GM12865 (cell line): ENCODE measurements around the gene RAB24.

Experiments
- DNase-seq: peaks from one replicate; pipeline ENCODE4 v3.0.0; 2010; ENCODE audit warnings: low read depth
- H3K4me3 ChIP-seq: 2 replicates; pipeline ENCODE4 v1.5.1; 2011; ENCODE audit warnings: mild to moderate bottlenecking, low read depth, low read length, control low read depth
- TF ChIP-seq, protein P1 (sequence below): IDR thresholded peaks from 2 replicates; pipeline ENCODE4 v1.5.1; 2011; ENCODE audit warnings: low read length, control low read depth, low read depth, inconsistent platforms; ENCODE audit not compliant: insufficient read depth; ENCODE audit errors: missing control alignments

RAB24 gene

DNA sequence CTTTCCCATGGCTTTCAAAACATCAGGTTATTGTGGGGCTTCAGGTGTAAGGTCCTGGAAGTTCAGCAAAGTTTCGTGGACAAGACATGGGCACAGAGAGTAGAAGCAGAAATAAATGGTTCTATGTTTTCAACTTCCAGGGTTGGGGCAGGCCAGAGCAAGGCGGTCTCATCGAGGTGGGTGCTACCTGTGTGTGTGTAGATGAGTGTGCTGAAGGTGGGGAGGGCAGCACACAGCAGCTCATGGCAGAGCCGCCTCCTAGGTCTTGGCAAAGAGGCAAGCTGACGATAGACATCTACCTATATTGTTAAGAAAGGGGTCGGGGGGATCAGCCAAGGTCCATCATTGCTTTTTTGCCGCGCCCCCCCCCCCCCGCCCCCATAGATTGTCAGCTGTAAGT is 3.8 kb downstream of the RAB24 start:
- no peak for DNase-seq
- H3K4me3 ChIP-seq = no peak overlapping the region
- TF ChIP-seq, protein P1, sequence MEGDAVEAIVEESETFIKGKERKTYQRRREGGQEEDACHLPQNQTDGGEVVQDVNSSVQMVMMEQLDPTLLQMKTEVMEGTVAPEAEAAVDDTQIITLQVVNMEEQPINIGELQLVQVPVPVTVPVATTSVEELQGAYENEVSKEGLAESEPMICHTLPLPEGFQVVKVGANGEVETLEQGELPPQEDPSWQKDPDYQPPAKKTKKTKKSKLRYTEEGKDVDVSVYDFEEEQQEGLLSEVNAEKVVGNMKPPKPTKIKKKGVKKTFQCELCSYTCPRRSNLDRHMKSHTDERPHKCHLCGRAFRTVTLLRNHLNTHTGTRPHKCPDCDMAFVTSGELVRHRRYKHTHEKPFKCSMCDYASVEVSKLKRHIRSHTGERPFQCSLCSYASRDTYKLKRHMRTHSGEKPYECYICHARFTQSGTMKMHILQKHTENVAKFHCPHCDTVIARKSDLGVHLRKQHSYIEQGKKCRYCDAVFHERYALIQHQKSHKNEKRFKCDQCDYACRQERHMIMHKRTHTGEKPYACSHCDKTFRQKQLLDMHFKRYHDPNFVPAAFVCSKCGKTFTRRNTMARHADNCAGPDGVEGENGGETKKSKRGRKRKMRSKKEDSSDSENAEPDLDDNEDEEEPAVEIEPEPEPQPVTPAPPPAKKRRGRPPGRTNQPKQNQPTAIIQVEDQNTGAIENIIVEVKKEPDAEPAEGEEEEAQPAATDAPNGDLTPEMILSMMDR = no peak

DNA sequence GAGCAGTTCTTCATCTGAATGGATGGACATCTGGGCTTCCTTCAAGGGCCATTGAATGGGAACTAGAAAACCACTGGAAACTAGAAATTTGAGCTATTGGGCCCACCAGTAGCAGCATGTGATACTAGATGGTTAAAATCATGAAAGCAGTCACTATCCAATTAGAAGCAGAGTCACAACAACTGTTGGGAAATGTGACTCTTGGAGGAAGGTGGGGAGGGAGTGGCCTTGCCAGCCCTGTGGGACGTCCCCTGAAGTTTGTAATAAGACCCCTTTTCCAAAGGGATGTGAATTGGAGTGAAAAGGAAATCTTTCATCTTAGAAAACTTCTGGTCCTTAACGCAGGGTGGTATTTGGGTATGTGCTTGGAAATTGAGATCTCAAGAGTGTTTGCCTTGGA is 5.6 kb downstream of the RAB24 start:
- DNase-seq = no peak
- H3K4me3 ChIP-seq = no peak overlapping the region
- TF ChIP-seq, protein P1 = no peak

DNA sequence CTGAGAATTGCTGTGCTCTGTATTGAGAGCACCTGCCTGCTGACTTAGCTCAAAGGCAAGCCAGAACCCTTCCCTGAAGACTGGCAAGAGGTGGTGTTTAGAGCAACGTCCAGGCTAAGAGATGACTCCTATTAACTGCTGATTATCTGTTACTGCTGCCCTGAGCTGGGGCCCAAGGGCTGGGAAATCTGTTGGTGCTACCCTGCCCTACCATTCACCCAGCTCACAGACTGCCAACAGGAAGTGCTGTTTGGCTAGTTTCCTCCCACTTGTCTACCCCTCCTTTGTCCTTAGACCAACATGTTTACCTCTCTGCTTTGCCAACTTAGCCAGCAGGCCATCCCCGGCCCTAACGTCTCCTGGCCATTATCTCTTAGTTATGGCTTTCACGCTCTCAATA is 6.9 kb downstream of the RAB24 start:
- TF ChIP-seq, protein P1 = no peak
- DNase-seq = no peak
- H3K4me3 ChIP-seq = no peak overlapping the region

DNA sequence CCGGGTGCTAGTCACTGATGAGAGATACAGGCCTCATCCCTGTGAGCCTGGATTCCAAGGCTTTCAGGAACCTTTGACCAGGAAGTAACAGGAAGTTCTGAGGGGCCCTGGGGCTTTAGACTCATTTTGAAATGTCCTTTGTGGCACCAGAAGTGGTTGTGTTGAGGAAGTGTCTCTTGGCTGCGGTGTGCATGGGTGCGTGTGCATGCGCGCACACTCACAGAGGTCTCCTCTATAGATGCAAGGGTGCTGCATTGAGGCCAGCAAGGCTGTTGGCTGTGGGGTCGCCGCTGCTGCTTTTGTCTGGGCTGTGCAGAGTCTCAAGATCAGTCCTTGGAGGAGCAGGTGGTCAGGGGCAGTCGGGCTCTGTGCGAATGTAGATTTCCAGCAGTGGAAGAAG is 7.6 kb downstream of the RAB24 start:
- H3K4me3 ChIP-seq = no peak overlapping the region
- no peak for DNase-seq
- TF ChIP-seq, protein P1 = no peak

DNA sequence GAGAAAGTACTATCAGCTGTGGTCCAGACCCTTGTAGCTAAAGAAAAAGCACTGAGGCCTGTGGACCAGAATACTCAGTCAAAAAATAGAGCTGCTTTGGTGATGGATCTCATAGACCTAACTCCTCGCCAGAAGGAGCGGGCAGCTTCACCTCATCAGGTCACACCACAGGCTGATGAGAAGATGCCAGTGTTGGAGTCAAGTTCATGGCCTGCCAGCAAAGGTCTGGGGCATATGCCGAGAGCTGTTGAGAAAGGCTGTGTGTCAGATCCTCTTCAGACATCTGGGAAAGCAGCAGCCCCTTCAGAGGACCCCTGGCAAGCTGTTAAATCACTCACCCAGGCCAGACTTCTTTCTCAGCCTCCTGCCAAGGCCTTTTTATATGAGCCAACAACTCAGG is 8.9 kb downstream of the RAB24 start:
- TF ChIP-seq, protein P1 = no peak
- no peak overlapping the region for H3K4me3 ChIP-seq
- DNase-seq = no peak

DNA sequence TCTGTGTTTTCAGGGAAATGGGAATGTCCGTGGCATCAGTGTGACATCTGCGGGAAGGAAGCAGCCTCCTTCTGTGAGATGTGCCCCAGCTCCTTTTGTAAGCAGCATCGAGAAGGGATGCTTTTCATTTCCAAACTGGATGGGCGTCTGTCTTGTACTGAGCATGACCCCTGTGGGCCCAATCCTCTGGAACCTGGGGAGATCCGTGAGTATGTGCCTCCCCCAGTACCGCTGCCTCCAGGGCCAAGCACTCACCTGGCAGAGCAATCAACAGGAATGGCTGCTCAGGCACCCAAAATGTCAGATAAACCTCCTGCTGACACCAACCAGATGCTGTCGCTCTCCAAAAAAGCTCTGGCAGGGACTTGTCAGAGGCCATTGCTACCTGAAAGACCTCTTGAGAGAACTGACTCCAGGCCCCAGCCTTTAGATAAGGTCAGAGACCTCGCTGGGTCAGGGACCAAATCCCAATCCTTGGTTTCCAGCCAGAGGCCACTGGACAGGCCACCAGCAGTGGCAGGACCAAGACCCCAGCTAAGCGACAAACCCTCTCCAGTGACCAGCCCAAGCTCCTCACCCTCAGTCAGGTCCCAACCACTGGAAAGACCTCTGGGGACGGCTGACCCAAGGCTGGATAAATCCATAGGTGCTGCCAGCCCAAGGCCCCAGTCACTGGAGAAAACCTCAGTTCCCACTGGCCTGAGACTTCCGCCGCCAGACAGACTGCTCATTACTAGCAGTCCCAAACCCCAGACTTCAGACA is 9.5 kb downstream of the RAB24 start:
- no peak overlapping the region for H3K4me3 ChIP-seq
- DNase-seq = no peak
- TF ChIP-seq, protein P1 = no peak

DNA sequence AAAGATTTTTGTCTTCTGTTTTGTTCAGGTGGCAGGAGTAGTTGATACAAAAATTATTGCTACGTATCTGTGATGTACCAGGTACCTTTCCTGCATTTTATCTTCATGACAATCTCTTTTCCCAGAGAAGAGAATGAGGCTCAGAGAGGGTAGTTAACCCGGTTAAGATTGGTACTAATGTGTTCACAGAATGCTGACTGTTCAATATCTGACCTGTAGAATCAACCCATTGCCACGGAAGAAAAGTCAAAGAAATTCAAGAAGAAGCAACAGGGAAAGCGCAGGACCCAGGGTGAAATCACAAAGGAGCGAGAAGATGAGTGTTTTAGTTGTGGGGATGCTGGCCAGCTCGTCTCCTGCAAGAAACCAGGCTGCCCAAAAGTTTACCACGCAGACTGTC is 11.8 kb downstream of the RAB24 start:
- TF ChIP-seq, protein P1 = no peak
- DNase-seq = no peak
- no peak overlapping the region for H3K4me3 ChIP-seq
